Activated naive CD8-positive, alpha-beta T cell treated with anti-CD3 and anti-CD28 coated beads for 36 hours (primary cell): ENCODE measurements around the gene ATP5F1B. TPM values are rescaled to one million over a fixed set of nuclear protein-coding genes. Genes with fewer than 3 reads are reported as not detected.

Experiments used
- DNase-seq: peaks from one replicate; pipeline ENCODE4 v3.0.0; 2021
- H3K27ac Mint-ChIP-seq: one replicate; pipeline ENCODE4 v1.8.0; 2022; ENCODE audit warnings: mild to moderate bottlenecking, moderate library complexity, mixed read lengths
- H3K27me3 Mint-ChIP-seq: one replicate; pipeline ENCODE4 v1.8.0; 2022; ENCODE audit warnings: mild to moderate bottlenecking, mixed read lengths
- H3K36me3 Mint-ChIP-seq: one replicate; pipeline ENCODE4 v1.8.0; 2021; ENCODE audit warnings: mild to moderate bottlenecking, mixed read lengths
- H3K4me1 Mint-ChIP-seq: one replicate; pipeline ENCODE4 v1.8.0; 2021; ENCODE audit warnings: mixed read lengths
- H3K4me3 Mint-ChIP-seq: one replicate; pipeline ENCODE4 v1.8.0; 2022; ENCODE audit warnings: mild to moderate bottlenecking, moderate library complexity, mixed read lengths
- H3K9me3 Mint-ChIP-seq: one replicate; pipeline ENCODE4 v1.8.0; 2022; ENCODE audit warnings: mixed read lengths
- total RNA-seq, 2 experiments: library from RNA; stranded (reverse); gene quantifications; one replicate each; pipeline ENCODE4 v1.2.3, GENCODE V29; 2021

The ATP5F1B gene
- total RNA-seq, 2 experiments from 2014 or later: 996 to 1,010 TPM

DNA sequence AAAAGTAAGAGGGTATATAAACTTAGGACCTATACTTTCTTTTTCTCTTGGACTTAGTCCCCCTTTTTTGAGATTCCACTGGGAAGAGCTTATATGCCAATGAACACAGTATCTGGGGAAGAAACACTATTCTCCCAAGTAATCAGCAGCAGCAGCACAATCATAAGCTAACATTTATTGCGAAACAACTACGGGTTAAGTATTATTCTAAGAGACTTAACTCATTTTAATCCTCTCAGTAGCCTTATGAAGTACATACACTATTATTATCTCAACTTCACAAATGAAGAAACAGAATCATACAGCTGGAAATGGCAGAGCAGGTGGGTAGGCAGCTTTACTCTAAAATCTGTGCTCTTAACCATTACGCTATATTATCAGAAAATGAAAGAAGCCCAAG lies 43.5 kb downstream of the ATP5F1B start:
- DNase-seq: no peak
- Mint-ChIP-seq H3K9me3 (no peaks in the 10 kb centered on the region), H3K4me3 (no peak overlapping the region), H3K36me3 (peaks cover 9% of the 10 kb centered on the region), H3K27ac (no peak overlapping the region), H3K4me1 (no peaks in the 10 kb centered on the region), H3K27me3 (no peaks in the 10 kb centered on the region)

DNA sequence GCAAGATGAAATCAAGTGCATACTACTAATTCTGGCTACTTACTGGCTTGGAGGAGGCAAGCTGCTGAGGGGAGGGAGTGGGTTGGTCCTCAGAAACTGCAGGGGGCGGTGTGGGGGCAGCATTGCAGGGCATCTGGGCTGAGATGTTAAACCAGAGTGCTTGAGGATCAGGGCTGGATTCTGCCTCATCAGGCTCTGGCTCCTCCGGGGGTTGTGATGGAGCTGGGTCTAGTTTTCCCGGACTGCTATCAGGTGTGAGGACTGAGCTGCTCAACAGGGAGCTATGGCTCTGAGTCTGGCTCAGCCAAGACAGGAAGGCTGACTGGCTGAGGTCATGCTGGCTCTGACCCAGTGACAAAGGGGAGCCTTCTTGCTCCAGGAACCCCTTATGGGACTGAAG lies 44.3 kb downstream of the ATP5F1B start:
- Mint-ChIP-seq H3K36me3 (peaks cover 13% of the 10 kb centered on the region), H3K27ac (peak overlapping the region; percentile 19), H3K27me3 (no peaks in the 10 kb centered on the region), H3K4me3 (no peak overlapping the region), H3K4me1 (peaks cover 4% of the 10 kb centered on the region), H3K9me3 (no peaks in the 10 kb centered on the region)
- peak; percentile 6 for DNase-seq

- Mint-ChIP-seq H3K4me1 (peaks cover 6% of the 10 kb centered on the region), H3K9me3 (no peaks in the 10 kb centered on the region), H3K4me3 (no peak overlapping the region), H3K27me3 (no peaks in the 10 kb centered on the region), H3K27ac (peak overlapping the region; percentile 29), H3K36me3 (peaks cover 12% of the 10 kb centered on the region)
- no peak for DNase-seq
Measured at GRCh38 chr12:56600753-56601152, 45.0 kb downstream of the ATP5F1B start.

- Mint-ChIP-seq H3K9me3 (no peaks in the 10 kb centered on the region), H3K4me3 (no peak overlapping the region), H3K27ac (no peak overlapping the region), H3K36me3 (peaks cover 12% of the 10 kb centered on the region), H3K4me1 (peaks cover 6% of the 10 kb centered on the region), H3K27me3 (no peaks in the 10 kb centered on the region)
- no peak for DNase-seq
Measured at GRCh38 chr12:56599797-56600196, 46.0 kb downstream of the ATP5F1B start.

- H3K36me3 Mint-ChIP-seq: peaks cover 12% of the 10 kb centered on the region
- peaks cover 6% of the 10 kb centered on the region for H3K4me1 Mint-ChIP-seq
- H3K9me3 Mint-ChIP-seq: no peaks in the 10 kb centered on the region
- H3K27ac Mint-ChIP-seq: no peak overlapping the region
- no peak overlapping the region for H3K4me3 Mint-ChIP-seq
- H3K27me3 Mint-ChIP-seq: no peaks in the 10 kb centered on the region
- no peak for DNase-seq
Measured at GRCh38 chr12:56599041-56599440, 46.7 kb downstream of the ATP5F1B start.

- no peak overlapping the region for H3K4me3 Mint-ChIP-seq
- H3K4me1 Mint-ChIP-seq: peaks cover 6% of the 10 kb centered on the region
- H3K27ac Mint-ChIP-seq: no peak overlapping the region
- H3K9me3 Mint-ChIP-seq: no peaks in the 10 kb centered on the region
- no peak for DNase-seq
- H3K36me3 Mint-ChIP-seq: peaks cover 12% of the 10 kb centered on the region
- no peaks in the 10 kb centered on the region for H3K27me3 Mint-ChIP-seq
Measured at GRCh38 chr12:56596815-56597214, 49.0 kb downstream of the ATP5F1B start.

DNA sequence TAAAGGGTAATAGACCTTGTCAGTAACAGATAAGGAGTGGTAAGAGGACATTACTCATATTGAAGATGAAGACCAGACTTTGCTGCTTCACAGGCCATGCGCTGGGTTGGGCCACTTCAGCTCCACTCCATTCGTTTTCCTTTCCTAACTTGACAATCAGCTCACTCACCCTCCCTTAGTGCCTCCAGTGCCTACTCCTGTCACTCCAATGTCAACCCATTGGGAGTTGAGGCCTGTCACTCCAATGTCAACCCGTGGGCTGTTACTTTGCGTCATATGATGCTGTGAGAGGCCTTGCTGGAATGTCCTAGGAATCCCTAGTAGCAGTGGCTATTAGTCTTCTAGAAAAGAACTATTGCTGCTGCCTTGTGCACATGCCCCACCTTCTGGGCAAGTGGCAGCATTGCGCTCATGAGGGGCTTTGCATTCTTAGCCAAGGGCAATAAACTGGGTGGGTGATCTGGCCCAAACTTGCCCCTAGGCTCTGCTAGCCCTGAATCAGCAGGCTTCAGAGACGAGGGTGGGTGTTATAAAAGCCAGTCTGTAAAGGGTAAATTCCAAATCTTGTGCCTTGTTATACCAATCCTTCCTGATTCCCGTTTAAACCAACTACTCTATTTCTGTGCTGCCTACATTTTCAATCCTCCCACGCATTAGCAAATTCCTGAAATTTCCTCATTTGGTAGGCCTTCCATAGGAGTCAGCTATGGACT lies 51.7 kb downstream of the ATP5F1B start:
- H3K4me1 Mint-ChIP-seq: peaks cover 8% of the 10 kb centered on the region
- no peaks in the 10 kb centered on the region for H3K27me3 Mint-ChIP-seq
- H3K36me3 Mint-ChIP-seq: peaks cover 5% of the 10 kb centered on the region
- H3K27ac Mint-ChIP-seq: no peak overlapping the region
- H3K9me3 Mint-ChIP-seq: no peaks in the 10 kb centered on the region
- H3K4me3 Mint-ChIP-seq: no peak overlapping the region
- peak; percentile 62 for DNase-seq

GRCh38 chr12:56591961-56592360 lies 53.8 kb downstream of the ATP5F1B start:
- Mint-ChIP-seq H3K4me1 (peaks cover 6% of the 10 kb centered on the region), H3K36me3 (peaks cover 1% of the 10 kb centered on the region), H3K27me3 (no peaks in the 10 kb centered on the region), H3K9me3 (no peaks in the 10 kb centered on the region), H3K27ac (peak overlapping the region; percentile 41), H3K4me3 (no peak overlapping the region)
- no peak for DNase-seq

DNA sequence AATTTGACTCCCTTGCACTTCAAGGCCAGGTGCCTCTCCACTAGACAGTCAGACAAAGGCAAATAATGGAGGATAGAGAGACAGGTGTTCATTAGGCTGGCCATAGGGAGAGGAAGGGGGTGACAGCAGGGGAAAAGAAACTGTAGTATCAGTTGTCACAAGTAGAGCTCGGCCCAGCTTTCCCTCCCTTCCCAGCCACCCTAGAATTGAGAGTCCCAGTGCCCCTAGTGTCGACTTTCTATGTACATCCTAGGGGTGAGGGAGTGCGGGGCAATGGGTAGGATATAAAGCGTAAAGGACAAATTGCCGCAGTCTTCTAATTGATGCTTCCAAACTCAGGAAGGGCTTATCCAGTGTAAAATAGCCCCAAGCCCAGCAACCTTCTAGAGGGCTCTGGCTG lies 54.7 kb downstream of the ATP5F1B start:
- Mint-ChIP-seq H3K9me3 (no peaks in the 10 kb centered on the region), H3K36me3 (no peaks in the 10 kb centered on the region), H3K27me3 (no peaks in the 10 kb centered on the region), H3K4me1 (peaks cover 5% of the 10 kb centered on the region), H3K4me3 (no peak overlapping the region), H3K27ac (no peak overlapping the region)
- no peak for DNase-seq

DNA sequence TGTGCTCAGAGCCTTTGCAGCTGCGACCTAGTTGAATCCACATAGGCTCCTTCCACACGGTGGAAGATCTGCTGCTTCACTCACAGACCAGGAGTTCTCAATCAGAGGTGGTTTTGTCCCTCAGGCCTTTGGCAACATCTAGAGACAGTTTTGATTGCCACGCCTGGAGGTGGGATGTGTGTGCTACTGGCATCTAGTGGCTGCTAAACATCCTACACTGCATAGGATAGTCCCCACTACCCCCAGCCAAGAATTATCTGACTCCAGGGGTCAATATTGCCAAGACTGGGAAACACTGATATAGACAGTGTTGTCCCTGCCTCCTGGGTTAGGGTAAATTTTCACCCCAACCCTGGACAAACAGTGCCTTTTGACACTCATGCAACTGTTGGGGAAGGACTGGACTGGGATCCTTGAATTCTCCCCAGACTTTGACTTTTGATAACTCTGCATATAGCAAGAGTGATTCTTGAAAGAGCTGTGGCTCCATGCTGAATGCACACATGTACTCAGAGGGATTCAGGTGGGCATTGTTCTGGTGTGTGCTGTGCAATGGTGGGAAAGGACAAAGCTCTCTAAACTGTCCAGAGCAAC lies 55.5 kb downstream of the ATP5F1B start:
- Mint-ChIP-seq H3K4me3 (no peak overlapping the region), H3K4me1 (peaks cover 5% of the 10 kb centered on the region), H3K36me3 (no peaks in the 10 kb centered on the region), H3K27me3 (no peaks in the 10 kb centered on the region), H3K9me3 (no peaks in the 10 kb centered on the region), H3K27ac (no peak overlapping the region)
- peak; percentile 16 for DNase-seq

- H3K9me3 Mint-ChIP-seq: no peaks in the 10 kb centered on the region
- no peak overlapping the region for H3K27ac Mint-ChIP-seq
- DNase-seq: no peak
- peaks cover 5% of the 10 kb centered on the region for H3K4me1 Mint-ChIP-seq
- no peak overlapping the region for H3K4me3 Mint-ChIP-seq
- H3K27me3 Mint-ChIP-seq: no peaks in the 10 kb centered on the region
- no peaks in the 10 kb centered on the region for H3K36me3 Mint-ChIP-seq
Measured at GRCh38 chr12:56589783-56590182, 56.0 kb downstream of the ATP5F1B start.

Other genes starting within 250 kb of the ATP5F1B start
- 10 to 100 TPM; 57.6 to 59.8 TPM for gene TIMELESS, start 196.6 kb downstream of the ATP5F1B start, total RNA-seq
- gene MIP, start 191.3 kb downstream of the ATP5F1B start, total RNA-seq: not detected
- gene SPRYD4, start 177.4 kb downstream of the ATP5F1B start, total RNA-seq: 1 to 10 TPM; 3.4 TPM
- gene GLS2, start 157.8 kb downstream of the ATP5F1B start, total RNA-seq: 1 to 10 TPM; 4.7 to 5.4 TPM
- gene RBMS2, start 124.2 kb downstream of the ATP5F1B start, total RNA-seq: 1 to 10 TPM; 4.2 to 4.4 TPM
- gene BAZ2A, start 15.7 kb downstream of the ATP5F1B start, total RNA-seq: 10 to 100 TPM; 65.4 to 65.8 TPM
- 100 to 1,000 TPM; 402 to 403 TPM for gene PTGES3, start 42.3 kb upstream of the ATP5F1B start, total RNA-seq
- 1,000 to 10,000 TPM; 1,112 to 1,149 TPM for gene NACA, start 79.3 kb upstream of the ATP5F1B start, total RNA-seq
- 100 to 1,000 TPM in 1 of 2 experiments, 10 to 100 TPM in 1; 95.4 to 100 TPM for gene PRIM1, start 106.3 kb upstream of the ATP5F1B start, total RNA-seq
- 1 to 10 TPM; 1.7 to 1.9 TPM for gene HSD17B6, start 117.3 kb upstream of the ATP5F1B start, total RNA-seq